ENCODE data around the gene ARMH3.
"Not testable (repeated sequence)": the region's sequence is repeated elsewhere in the genome, so short reads cannot be mapped to it uniquely, and the experiment has no call there.

The ARMH3 gene

GRCh38 chr10:102045292-102045691, 10.7 kb downstream of the ARMH3 start:
- no peak for DNase-seq

DNA sequence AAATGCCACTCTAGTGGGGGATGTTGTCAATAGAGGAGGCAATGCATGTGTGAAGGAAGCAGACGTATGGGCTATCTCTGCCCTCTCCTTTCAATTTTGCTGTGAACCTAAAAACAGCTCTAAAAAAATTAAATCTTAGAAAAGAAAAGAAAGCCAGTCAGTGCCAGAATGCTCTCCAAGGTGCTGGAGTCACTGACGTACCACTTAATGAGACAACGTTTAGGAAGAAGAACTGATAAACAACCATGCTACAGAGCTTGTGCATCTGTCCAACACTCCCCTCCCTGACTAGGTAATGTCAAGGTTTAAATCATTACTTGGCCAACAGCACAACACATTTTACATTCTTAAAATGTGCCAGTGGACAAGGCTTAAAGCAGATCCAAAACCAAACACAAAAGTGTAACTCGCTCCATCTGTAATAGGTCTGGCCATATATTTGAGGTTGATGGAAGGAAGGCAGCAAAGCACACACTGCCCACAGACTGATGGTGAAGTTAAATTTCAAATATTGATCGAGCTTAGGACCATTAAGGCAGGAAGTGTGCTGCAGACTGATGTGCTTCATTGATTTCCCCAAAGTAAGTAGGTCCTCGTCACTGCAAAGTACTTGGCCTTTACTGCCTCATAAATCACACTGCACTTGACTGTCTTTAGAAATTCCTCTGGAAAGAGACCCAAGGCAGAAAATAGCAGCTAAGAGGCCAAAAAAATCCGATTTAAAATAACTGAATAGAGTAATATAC, 15.5 kb downstream of the ARMH3 start:
- no peak for DNase-seq

DNA sequence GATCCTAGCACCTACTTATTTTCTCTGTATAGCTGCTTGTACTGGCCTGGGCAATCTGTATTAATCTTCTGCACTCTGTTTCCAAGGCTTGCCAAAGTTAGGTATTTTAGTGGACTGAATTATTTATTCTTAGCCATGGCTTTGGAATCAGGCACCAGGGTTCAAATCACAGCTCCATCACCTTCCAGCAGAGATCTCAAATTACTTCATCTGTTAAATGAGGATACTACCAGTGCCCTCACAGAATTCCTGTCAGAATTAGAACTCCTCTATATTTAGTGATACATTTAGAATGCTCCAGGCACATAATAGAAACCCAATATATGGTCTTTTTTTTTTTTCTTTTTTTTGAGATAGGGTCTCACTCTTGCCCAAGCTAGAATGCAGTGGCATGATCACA, 17.6 kb downstream of the ARMH3 start:
- DNase-seq = no peak

DNA sequence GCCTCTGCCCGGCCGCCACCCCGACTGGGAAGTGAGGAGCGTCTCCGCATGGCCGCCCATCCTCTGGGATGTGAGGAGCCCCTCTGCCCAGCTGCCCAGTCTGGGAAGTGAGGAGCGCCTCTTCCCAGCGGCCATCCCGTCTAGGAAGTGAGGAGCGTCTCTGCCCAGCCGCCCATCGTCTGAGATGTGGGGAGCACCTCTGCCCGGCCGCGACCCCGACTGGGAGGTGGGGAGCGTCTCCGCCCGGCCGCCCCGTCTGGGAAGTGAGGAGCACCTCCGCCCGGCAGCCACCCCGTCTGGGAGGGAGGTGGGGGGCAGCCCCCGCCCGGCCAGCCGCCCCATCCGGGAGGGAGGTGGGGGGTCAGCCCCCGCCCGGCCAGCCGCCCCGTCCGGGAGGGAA, 20.2 kb downstream of the ARMH3 start:
- DNase-seq = not testable (repeated sequence)

DNA sequence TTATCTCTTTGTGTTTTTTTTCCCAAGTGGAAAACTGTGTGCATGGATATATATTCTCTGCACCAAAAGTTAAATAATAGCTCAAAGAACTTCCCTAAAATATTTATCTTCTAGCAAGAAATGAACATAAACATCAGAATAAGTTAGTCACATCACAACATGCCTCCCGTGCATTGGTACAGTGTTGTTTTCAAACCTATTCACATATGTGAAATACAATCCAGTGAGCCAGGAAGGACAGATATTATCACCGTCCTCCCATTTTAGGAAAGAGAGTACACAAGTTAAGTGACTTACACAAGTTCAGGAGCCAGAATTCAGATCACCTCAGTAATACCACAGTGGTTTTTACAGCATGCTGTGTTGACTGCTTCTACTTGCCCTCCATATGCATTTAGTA, 22.2 kb downstream of the ARMH3 start:
- no peak for DNase-seq

DNA sequence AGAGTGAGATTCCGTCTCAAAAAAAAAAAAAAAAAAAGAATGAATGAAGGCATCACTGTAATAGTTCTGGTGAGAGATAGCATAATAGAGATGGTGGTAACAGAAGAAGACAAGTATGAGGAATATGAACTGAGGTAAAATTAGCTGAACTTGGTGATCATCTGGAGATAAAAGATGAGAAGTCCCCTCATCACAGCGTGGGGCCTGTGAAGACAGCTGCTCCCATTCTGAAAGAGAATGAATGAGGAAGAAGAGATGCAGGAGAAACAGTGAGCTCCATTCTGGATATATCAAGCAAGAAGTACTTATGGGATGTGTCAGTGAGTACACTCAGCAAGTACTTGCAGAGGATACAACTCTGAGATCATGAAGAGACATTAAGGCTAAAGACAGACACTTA, 28.7 kb downstream of the ARMH3 start:
- DNase-seq = no peak

DNA sequence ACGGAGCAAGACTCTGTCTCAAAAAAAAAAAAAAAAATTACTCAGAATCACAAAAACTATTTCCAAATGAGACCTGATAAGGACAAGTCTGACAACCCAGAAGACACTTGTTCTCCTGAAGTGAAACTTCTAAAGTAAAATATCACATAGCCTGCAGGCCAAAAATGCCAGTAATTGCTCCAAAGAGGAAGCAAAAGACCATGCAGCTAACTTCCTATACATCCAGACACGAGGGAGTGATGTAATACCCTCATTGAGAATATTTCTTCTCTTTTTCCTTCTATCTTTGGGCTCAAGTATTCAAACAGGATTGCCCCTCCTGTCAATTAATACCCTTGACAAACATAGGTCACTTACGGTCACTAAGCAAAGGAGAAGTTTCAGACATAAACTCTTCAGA, 31.2 kb downstream of the ARMH3 start:
- DNase-seq = no peak

DNA sequence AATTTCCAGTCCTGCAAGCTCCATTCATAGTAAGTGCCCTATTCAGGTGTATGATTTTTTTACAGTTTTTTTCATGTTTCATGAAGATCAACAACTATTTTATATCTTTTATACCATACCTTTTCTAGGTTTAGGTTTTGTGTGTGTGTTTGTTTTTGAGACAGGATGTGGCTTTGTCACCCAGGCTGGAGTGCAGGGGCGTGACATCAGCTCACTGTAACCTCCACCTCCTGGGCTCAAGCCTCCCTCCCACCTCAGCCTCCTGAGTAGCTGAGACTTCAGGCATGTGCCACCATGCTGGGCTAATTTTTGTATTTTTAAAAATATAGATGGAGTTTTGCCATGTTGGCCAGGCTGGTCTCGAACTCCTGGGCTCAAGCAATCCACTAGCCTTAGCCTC, 35.0 kb downstream of the ARMH3 start:
- no peak for DNase-seq

DNA sequence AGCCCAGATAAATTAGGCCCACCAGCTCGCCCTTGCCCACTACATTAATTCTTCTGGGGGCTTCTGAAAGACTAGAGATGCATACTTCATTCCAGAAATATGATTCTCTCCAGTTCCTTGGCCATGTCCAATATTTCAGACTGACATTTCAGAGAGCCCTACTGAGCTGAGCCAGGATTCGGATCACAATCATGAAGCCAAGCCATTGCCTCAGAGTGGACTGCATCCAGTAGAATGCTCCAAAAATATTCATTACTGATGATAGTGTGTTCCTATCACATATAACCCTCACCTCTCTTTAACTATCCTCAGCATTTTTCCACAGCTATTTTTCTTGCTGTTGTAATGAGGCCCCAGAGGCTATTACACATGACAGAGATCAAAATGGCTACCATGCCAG, 38.7 kb downstream of the ARMH3 start:
- no peak for DNase-seq

DNA sequence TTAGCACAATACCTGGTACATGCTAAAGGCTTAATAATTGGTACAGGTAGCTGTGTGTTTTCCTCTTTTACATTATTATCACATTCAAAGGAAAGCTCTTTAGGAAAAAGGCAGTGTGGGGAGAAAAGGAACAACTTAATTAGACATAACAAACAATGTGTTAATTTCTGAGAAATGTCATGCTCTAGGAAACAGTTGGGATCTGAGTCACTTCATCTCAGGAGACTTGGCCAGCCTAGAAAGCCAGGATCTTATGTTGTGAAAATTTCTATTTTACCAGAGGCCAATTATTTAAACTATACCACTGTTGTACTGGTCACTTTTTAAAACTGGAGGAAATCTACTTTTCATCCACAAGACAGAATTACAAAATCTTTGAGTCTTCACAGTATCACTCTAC, 39.6 kb downstream of the ARMH3 start:
- DNase-seq = no peak

- no peak for DNase-seq
Observed at GRCh38 chr10:102010961-102011360, 45.0 kb downstream of the ARMH3 start.

- DNase-seq = peak; percentile 25
Observed at GRCh38 chr10:102009801-102010425, 46.1 kb downstream of the ARMH3 start.

- no peak for DNase-seq
Observed at GRCh38 chr10:102007796-102008195, 48.2 kb downstream of the ARMH3 start.

GRCh38 chr10:102007031-102007430, 48.9 kb downstream of the ARMH3 start:
- DNase-seq = not testable (repeated sequence)

- DNase-seq = no peak
Observed at GRCh38 chr10:102004376-102004775, 51.6 kb downstream of the ARMH3 start.

DNA sequence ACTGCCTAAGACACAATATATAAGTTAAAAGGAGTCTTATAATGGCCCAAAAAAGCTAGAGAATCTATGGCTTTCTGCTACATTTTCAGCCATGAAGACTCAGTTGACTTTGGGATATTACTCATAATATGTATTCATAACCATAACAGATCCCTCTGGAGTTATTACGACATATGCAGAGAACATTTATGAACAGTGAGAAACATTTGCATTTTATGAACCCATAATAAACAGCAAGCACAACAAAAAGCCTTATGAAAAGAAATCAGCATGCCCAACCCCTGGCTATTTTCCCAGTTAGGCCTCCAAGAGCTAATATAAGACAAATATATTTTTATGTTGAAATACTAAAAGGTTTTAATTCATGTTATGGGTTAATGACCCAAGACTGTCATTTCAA, 52.4 kb downstream of the ARMH3 start:
- no peak for DNase-seq

DNA sequence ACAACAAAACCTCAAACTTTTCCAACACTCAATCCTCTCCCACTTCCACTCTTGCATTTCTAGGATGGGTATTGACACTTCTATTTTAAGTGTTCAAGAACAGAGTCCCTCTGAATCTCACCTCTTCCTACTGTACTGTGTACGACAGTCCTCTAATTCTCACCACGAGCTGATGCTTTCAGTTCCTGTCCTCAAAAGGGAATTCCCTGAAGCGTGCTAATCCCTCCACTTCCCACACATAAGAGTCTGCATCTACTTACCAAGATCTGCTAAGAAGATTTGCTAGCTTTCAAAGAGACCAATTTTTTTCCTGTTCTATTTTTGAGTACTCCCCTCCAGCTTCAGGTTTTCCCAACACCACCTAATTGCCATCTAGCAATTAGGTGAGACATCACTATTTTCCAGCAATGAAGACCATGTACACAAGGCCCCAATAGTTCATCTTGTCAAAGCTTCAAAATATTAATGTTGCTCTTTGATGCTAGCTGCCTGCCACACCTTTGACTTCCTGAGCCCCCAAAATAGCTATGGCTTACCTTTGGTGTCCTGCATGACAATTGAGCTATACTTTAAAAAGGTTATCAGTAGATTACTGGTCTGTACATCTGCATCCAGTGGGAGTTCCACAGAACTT, 54.4 kb downstream of the ARMH3 start:
- DNase-seq = no peak

DNA sequence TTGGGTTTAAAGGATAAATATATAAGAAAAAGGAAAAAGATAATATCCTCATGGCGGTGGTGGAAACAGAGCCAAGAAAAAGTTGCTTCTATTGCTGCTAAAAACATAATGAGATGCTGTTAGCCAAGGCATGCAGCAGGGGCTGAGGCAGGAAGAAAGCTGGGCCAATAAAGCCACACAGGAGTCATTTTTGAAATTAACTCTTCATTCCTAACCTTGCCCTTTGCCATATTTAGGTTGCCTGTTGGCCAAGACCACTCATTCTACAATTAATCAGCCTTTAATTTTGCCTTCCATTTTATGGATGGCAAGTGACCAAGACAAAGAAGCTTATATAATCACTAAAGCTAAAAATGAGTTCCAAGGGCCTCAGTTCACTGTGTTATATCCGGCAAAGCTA, 58.2 kb downstream of the ARMH3 start:
- DNase-seq = no peak

GRCh38 chr10:101995451-101996063, 60.4 kb downstream of the ARMH3 start:
- no peak for DNase-seq

- DNase-seq = no peak
Observed at GRCh38 chr10:101993651-101994200, 62.2 kb downstream of the ARMH3 start.

GRCh38 chr10:101993221-101993620, 62.8 kb downstream of the ARMH3 start:
- no peak for DNase-seq

- no peak for DNase-seq
Observed at GRCh38 chr10:101987136-101987535, 68.8 kb downstream of the ARMH3 start.

- DNase-seq = no peak
Observed at GRCh38 chr10:101986624-101986971, 69.4 kb downstream of the ARMH3 start.

DNA sequence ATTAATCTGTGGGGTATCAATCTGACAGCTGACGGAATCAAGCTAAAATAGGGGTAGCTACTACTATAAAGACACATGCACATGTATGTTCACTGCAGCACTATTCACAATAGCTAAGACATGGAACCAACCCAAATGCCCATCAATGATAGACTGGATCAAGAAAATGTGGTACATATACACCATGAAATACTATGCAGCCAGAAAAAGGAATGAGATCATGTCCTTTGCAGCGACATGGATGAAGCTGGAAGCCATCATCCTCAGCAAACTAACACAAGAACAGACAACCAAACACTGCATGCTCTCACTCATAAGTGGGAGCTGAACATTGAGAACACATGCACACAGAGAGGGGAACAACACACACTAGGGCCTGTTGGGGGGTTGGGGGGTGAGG, 75.3 kb downstream of the ARMH3 start:
- DNase-seq = not testable (repeated sequence)
